HG03460 (cell line): ENCODE data around the gene DMBT1.

Source experiments
- ATAC-seq: cut with Tn5 transposase; IDR thresholded peaks from one replicate; pipeline ENCODE4 v1.9.1; 2021; ENCODE audit not compliant: unreplicated experiment

DMBT1 gene

DNA sequence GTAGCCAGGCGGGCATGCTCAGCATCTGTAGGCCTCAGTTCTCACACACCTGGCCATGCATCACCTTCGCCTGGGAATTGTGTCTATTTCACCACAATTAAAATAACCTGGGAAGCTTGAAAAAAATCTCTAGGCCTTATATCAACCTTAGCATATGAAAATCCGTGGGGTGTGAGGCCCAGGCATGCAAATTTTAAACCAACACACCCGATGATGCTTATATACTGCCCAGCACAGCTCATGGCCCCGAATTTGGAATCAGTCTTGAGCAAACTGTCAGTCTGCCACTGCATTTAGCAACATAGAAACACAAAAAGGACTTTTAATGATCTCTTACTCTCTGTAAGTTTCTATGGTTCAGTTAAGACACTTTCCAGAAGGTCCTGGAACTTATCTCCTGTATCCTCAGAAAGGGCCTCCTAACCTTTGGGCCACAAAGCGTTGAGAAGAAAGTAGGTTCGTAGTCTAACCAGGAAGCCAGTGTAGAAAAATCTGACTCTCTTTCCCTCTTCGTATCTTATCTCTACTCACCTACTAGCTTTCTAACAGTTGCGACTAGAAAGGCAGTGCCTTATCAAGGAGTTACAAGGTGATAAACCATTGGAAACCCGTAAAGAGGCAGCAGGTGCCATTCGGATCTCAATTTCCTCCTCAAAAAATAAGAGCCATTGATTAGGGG, 12.0 kb upstream of the DMBT1 start:
- no peak for ATAC-seq

DNA sequence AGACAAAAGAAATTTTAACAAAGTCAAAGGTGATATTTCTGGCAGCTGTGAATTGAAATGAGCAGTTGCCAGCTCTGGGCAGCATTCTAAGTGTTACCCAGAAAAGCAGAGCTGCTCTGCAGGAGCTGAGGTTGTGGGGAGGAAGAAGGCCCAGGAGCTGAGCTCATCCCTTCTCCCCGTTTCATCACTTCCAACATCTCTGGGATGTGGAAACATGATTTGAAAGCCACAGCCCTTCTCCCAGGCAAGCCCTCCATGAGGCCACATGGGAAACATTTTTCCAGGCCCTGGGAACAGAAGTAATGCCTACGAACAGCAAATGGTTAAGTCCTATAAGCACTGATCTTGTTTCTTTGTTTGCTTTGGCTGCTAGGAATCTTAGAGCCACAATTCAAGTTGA, 10.9 kb upstream of the DMBT1 start:
- no peak for ATAC-seq

DNA sequence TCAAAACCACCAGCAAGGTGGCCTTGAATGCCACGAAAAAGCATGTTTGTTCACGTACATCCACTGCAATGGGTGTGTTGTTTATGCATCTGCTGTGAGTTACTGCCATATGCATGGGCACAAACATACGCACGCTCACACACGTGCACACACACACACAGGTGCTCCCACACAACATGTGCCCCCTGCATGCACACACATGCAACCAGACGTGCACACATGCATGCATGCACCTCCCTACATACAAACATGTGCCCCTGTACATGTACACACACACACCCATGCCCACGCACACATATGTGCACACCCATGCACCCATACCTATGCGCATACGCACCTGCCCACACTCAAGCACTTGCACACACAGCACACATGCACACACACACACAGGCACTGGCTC, 10.1 kb upstream of the DMBT1 start:
- ATAC-seq, result no peak

DNA sequence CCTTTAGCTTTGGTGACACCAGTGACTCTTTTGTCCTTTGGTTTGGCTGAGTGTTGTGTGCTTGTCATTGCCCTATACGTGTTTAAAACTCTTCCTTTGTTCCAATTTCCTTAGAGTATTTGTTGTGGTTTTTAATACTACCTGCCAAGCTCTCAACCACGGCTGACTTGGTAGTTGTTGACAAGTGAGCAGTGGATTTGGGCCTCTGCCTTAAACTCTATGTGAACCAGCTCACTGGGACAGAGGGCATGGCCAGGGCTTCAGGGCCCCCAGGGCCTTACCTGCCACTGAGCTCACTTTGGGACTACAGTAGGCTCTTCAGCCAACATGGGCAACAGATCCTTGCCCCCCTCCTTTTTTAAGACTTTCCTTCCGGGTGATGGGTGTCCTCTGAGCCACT, 9.6 kb upstream of the DMBT1 start:
- no peak for ATAC-seq

DNA sequence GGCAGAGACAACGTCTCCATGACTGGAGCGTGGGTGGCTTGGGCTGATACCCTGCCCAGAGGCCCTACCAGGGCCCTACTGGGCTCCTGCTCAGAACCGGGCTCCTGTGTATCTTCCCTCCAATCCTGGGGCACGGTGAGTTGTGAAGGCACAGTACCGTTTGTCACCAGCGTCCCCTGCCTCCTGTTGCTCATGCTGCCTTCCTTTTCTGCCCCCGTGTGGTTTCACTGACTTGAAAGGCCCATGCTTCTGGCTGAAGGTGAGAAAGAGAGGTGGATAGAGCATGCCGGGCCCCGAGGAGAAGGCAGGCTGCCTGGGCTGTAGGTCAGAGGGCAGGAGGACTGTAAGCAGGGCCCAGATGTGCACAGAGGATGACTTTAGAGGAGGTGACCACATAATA, 9.1 kb upstream of the DMBT1 start:
- ATAC-seq, result no peak

DNA sequence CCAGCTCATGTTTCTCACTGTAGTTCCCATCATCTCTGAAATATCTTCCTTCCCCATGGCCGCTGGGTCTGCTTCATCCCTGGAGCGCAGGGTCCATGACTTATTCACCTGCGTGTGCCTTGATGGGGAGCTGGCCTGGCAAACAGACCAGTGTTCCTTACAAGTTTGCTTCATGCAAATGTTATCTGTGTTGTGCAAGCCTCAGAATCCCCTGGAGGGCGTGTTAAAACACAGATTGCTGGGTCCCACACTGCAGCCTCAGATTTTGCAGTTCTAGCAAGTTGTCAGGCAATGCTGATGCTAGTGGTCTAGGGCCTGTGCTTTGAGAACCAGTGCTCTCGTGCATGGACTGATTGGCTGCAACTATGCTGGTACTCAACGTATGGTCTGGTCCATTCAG, 7.2 kb upstream of the DMBT1 start:
- no peak for ATAC-seq

DNA sequence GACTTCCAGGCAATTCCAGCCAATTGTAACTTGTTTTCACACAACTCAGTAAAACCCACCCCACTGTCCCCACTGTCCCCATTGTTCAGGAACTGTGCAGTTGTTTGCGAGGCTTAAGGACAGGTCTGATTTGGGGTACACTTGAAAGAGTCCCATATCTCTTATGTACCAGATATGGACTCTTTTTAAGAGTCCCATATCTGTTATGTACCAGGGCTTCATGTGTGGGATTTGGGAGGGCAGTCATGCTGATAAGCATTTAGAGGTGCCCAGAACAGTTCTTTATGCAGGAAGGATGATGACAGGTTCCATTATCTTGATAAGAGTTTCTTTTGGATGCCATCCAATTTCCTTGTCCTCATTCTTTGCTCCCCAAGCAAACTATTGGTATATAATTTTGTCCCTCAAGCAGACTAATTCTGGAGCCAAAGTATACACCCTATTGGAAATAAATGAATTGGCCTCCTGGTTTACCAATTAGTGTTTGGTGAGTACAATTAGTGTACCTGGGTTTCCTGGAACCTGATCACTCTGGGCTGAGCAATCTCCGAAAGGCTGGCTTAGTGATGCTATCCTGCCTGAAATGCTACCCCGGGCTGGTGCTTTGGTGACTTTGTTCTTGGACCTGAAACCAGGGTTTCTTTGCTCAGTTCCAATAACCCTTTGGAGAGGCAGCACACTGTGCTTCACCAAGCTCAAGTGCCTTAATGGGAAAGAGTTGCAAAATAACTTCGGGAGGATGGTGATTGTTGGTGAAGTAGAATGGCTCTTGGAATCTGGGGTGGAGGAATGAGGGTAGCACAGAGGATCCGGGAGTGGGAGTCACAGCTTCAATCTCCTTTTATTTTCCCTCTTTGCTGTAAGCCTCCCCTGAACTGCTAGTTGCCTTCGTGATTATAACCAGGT, 6.2 kb upstream of the DMBT1 start:
- ATAC-seq, result no peak

DNA sequence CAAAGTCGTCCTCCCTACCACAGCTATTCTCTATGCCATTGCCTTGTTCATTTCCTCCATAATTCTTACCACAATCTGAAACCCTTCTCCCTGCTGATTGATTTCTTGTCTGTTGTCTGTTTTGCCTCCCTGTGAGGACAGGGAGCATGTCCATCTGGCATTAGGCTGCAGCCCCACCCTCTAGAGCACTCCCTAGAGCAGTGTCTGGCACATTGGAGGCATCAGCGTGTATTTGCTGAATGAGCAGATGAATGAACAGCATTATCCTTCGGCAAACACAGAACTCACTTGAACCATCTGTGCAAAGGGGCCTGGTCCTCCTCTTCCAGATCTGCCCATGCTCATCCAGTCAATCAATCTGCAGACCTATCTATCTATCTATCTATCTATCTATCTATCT, 5.1 kb upstream of the DMBT1 start:
- no peak for ATAC-seq

DNA sequence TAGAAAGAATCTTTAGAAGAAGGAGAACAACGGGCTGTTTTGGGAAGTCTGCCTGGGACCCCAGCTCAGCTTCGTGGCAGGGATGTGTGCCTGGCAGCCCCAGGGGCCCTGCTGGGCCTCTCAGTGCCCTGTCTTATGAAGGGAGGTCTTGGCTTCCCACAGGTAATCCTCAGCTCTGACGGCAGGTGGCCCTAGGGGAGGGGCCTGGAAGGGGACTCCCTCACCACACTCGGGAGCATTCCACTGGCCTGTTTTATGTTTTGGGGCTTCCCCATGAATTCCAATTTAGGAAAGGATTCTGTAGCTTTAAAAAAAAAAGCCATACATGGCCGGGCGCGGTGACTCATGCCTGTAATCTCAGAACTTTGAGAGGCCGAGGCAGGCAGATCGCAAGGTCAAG, 3.0 kb upstream of the DMBT1 start:
- ATAC-seq, result no peak

DNA sequence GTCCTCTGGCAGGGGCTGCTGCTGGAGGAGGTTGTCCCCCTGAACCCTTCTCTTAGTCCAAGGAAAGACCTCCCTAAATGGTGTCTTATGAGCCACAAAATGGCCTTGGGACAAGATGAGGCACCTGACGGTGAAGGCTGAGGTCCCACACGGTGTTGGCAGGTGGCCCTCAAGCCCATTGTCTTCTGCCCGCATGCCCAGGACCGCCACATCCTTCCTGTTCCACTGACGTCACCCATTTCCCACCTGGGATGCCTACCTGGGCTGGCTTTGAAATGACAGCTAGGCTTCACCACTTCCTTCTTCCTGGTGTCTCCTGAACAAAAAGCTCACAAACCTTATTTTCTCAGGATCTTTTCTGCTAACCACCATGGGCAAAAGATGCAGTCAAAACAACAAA, 2.1 kb upstream of the DMBT1 start:
- no peak for ATAC-seq

DNA sequence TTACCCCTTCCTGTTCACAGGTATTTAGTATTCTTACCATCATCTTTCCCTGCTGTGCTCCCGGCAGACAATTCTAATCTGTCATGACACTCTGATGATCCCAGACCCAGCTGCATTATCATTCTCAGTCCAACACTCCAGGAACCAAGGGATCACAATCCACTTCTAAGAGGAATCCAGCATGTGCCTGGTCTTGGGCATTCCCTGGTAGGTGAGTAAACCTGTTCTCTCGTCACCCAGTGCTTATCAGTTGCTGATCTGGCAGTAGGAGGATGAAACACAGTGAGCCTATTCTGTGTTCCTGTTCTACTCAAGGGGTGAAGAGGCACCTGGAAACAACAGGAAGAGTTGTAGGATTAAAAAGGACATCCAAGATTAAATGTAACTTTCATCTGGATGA, 1.3 kb upstream of the DMBT1 start:
- no peak for ATAC-seq

DNA sequence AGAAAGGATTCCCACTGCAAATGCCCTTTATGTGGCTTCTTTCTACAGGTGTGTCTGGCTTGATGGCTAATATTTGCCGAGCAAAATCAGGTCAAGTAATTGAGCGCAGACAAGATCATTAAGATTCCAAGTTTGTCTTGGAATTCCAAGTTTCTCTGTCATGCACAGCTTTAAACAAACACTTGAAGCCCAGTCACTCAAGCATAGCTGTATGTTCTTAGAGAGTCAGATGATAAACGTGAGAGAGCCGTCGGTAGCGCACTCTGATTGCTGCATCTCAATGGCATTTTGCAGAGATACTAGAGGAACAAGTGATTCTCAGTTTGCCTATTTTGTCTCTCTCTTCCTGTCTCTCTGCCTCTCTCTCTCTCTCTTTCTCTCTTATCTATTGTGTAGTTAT, 658 bp downstream of the DMBT1 start:
- ATAC-seq, result no peak

DNA sequence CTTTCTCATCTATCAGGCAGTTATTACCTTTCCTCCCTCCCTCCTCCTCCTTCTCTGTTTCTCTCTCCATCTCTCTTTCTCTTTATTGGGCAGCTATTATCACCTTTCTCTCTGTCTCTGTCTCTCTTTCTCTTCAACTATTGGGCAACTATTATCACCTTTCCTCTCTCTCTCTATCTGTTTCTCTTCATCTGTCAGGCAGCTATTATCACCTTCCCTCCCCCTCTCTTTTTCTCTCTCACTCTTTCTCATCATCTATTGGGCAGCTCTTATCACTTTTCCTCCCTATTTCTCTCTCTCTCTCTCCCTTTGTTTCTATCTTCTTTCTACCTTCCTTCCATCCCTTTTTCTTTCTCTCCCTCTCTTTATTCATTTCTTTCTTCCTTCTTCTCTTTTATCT, 1.2 kb downstream of the DMBT1 start:
- no peak for ATAC-seq

DNA sequence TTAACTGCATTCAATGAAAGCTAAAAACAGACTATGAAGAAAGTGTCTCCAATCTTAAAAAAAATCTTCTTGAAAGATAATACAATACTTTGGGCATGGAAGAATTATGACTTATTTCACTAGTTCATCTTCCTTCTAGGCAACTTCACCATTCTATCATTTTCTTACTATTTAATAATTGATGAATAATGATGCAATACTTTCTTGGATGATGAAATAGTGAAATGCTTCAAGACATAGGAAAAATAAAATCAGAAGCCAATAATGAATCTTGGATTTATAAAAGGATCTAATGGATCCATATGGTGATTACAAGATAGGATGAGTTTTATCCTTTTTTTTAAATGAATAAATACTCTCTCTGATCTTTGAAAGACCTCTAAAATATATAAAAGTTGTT, 4.4 kb downstream of the DMBT1 start:
- no peak for ATAC-seq

DNA sequence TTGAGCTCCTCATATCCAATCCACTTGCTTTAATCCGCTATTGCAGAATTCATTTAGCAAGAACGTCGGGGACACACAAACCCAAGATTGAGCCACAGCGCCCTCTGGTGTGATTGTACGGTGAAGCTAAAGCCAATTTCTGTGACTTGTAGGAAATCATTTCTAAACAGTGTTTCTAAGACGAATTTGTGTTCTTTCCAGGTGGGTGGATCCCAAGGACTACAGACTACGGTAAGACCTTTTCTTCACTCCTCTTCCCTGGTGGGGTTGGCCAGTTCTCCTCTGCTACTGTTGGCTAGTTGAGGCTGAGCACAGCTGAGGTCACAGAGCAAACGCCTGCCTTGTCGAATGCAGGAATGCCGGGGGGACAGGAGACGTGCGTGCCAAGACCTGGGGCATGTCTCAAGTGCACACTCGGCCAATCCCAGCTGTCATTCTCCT, 5.2 kb downstream of the DMBT1 start:
- ATAC-seq, result no peak

DNA sequence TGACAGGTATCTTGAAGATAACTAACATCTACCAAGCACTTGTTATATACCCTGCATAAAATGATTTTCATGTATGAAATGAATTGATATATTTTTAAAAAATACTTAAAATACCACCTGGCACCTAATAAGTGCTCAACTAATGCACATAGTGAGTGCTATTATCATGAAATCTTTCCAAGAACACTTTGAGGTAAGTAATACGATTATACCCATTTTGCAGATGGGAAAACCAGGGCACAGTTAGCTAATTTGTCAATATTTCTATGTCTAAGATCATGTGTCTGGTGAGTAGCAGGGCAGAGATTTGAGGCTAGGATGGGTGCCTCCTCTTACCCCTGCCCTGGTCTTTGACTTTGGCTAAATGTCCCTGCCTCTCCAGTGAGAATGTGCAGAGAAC, 6.1 kb downstream of the DMBT1 start:
- ATAC-seq, result no peak

DNA sequence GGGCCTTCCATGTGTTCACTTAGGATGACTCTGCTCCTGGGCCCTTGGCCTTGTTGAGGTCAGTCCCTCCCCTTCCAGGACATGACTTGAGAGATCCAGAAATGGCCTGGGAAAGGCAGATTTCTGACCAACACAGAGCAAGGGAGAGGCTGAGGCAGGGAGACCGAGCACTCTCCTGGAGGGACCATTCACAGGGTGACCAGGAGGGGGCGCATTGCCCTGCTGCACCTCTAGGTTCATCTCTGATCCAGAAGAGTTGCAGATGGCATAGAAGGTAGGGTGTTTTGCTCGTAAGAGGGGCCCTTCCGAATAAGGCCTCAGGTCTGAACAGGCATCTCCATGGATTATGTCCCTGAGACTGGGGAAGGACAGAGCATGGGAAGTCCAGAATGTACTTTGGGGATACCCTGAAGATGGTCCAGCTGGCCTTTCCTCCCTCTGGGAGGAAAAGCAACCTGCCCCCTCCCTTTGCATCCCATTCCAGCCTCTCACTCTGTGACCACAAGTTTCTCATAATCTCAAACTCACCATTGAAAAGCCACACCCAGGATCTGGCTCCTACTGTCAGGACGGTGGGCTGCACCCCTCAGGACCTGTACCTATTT, 6.6 kb downstream of the DMBT1 start:
- no peak for ATAC-seq

DNA sequence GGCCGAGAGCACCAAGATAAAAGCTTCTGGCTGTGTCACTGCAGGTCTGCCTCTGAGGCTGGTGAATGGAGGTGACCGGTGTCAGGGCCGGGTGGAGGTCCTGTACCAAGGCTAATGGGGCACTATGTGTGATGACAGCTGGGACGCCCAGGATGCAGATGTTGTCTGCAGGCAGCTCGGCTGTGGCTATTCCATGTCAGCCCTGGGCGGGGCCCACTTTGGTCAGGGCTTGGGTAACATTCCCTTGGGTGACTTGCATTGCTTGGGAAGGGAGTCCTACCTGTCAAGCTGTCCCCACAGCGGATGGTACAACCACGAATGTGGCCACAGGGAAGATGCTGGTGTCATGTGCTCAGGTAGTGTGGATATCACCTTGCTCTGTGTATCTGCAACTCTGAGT, 8.0 kb downstream of the DMBT1 start:
- ATAC-seq, result no peak

DNA sequence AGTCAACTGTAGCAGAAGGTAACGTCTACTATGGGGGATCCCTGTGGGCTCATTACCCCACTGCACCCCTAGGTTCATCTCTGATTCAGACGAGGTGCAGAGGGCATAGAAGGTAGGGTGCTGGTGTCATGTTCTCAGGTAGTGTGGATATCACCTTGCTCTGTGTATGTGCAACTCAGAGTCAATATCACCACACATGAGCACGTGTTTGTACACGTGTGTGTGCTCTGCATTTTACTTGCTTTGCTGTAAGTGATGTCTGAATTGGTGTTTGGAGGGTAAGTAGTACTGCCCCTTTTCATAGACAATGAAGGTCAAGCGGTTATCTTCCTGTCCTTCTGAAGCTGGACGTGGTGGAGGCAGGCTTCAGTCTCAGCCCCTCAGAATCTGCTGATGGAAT, 10.4 kb downstream of the DMBT1 start:
- no peak for ATAC-seq

DNA sequence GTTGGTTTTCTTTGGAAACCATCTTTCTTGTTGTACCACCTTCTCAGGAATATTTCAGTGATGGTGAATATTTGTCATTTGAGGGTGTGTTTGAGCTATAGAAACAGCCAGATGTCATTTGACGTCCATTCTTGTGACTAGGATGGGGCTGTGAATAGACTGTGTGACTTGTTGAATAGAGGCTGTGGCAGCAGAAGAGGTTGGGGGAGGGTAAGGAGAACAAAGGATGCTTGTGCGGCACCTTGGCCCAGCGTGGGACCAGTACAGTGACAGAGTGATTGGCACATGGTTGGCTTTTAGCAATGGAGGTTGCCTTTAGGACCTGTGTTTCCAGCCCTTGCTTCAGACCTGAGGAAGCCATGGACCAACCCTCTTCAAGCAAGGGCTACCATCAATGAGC, 11.3 kb downstream of the DMBT1 start:
- no peak for ATAC-seq

DNA sequence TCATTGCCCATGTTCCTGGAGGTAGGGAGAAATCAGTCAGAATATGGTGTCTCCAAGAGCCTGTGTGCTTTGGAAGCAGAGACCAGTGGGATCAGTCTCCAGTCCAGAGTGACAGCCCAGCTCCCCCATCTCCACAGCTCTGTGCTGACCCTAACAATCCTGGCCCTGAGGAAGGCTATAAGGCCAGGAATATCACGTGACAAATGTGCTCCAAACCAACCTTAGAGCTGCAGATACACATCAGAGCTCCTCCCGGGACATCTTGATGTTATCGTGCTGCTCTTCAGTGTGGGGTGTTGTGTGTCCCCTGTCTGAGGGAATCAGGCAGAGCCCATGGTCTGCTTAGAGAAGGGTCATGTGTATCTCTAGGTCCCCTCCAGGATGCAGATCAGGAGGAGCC, 15.2 kb downstream of the DMBT1 start:
- ATAC-seq, result no peak

DNA sequence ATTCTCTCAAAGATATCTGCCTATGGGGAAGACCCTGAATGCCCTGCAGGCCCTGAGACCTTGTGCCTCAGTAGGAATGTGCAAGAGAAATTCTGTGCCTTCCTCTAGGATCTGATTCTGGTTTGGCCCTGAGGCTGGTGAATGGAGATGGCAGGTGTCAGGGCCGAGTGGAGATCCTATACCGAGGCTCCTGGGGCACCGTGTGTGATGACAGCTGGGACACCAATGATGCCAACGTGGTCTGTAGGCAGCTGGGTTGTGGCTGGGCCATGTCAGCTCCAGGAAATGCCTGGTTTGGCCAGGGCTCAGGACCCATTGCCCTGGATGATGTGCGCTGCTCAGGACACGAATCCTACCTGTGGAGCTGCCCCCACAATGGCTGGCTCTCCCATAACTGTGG, 15.7 kb downstream of the DMBT1 start:
- ATAC-seq, result no peak
